Measurements from ENCODE around the gene SIPA1.
"Not testable (repeated sequence)": the region's sequence is repeated elsewhere in the genome, so short reads cannot be mapped to it uniquely, and the experiment has no call there.

Gene SIPA1

GRCh38 chr11:65662247-65662798, 24.4 kb downstream of the SIPA1 start:
- no peak for DNase-seq

- peak; percentile 95 to 97 for DNase-seq
Measured at GRCh38 chr11:65662799-65663638, 25.1 kb downstream of the SIPA1 start, which contains the start of gene RELA. Gene RELA, minus strand, starts transcription at chr11:65662916. Its CDS starts 84 bp downstream, at chr11:65662832.

- peak in 1 of 2 experiments; percentile 48 for DNase-seq
Measured at GRCh38 chr11:65663639-65664200, 25.8 kb downstream of the SIPA1 start.

- no peak for DNase-seq
Measured at GRCh38 chr11:65672180-65672860, 34.4 kb downstream of the SIPA1 start.

GRCh38 chr11:65672982-65673381, 35.1 kb downstream of the SIPA1 start:
- DNase-seq = no peak

GRCh38 chr11:65680192-65680743, 42.4 kb downstream of the SIPA1 start:
- no peak for DNase-seq

- not testable (repeated sequence) for DNase-seq
Measured at GRCh38 chr11:65683480-65683879, 45.6 kb downstream of the SIPA1 start.

- DNase-seq = no peak
Measured at GRCh38 chr11:65685981-65686380, 48.1 kb downstream of the SIPA1 start.

GRCh38 chr11:65691847-65692246, 53.9 kb downstream of the SIPA1 start:
- not testable (repeated sequence) for DNase-seq

- DNase-seq = no peak
Measured at GRCh38 chr11:65692367-65692766, 54.5 kb downstream of the SIPA1 start.

- no peak for DNase-seq
Measured at GRCh38 chr11:65695459-65696241, 57.7 kb downstream of the SIPA1 start.

GRCh38 chr11:65696802-65697552, 59.1 kb downstream of the SIPA1 start:
- no peak for DNase-seq

GRCh38 chr11:65698205-65698604, 60.3 kb downstream of the SIPA1 start:
- DNase-seq = no peak

- DNase-seq = peak in 1 of 2 experiments; percentile 73
Measured at GRCh38 chr11:65699306-65699705, 61.4 kb downstream of the SIPA1 start.

GRCh38 chr11:65700399-65700798, 62.5 kb downstream of the SIPA1 start:
- peak in 1 of 2 experiments; percentile 45 for DNase-seq

Measured in NCI-H446 (cell line).